Measurements from ENCODE around the gene PDSS1.

The PDSS1 gene

GRCh38 chr10:26700884-26701630, 3.6 kb downstream of the PDSS1 start:
- H3K79me2 ChIP-seq (ENCODE audit: insufficient read depth, low read length), result peaks cover 55% of the 10 kb centered on the region

DNA sequence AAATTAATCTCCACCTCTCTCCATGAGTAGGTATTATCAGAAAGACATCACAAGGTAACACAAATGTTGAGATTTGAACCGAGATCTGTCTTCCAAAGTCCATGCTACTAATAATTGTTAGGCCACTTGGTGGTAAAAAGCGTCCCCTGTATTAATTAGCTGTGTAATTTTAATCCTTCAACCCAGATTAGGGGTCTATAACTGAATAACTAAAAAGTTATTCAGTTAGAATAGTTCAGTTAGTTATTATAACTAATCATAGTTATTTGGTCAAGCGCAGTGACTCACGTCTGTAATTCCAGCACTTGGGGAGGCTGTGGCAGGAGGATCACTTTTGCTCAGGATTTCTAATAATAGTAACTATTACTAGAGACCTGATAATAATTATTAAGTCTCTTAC, 5.6 kb downstream of the PDSS1 start:
- Histone ChIP-seq H3K9me3 (ENCODE audit: insufficient read depth, low read depth, low read length) (no peaks in the 10 kb centered on the region), H3K9ac (ENCODE audit: low read depth, low read length, poor library complexity, severe bottlenecking) (no peak overlapping the region), H3K4me1 (ENCODE audit: insufficient read depth, low read length, poor library complexity, severe bottlenecking) (peaks cover 16% of the 10 kb centered on the region), H4K20me1 (ENCODE audit: insufficient read depth, low read length, poor library complexity, severe bottlenecking) (peaks cover 19% of the 10 kb centered on the region), H2AFZ (ENCODE audit: low read length) (no peak overlapping the region), H3K36me3 (ENCODE audit: insufficient read depth, low read length) (peaks cover 27% of the 10 kb centered on the region; the same call in 1 of the 2 replicates), H3K79me2 (ENCODE audit: insufficient read depth, low read length) (peaks cover 49% of the 10 kb centered on the region), H3K4me2 (ENCODE audit: low read depth, low read length, poor library complexity, severe bottlenecking) (peak overlapping the region; percentile 51), H3F3A (ENCODE audit: low read depth) (no peaks in the 10 kb centered on the region), H3K4me3 (ENCODE audit: low read length, poor library complexity, severe bottlenecking) (no peak overlapping the region), H3K9me2 (replicated peaks; ENCODE audit: low read depth, low read length) (no peaks in the 10 kb centered on the region), H3K27me3 (ENCODE audit: insufficient read depth, low read length, poor library complexity, severe bottlenecking) (no peaks in the 10 kb centered on the region)
- no peak for TF ChIP-seq EZH2phosphoT487 (IDR thresholded peaks at IDR 0.05; ENCODE audit: borderline replicate concordance)
- TF ChIP-seq CTCF (conservative IDR thresholded peaks at IDR 0.05; ENCODE audit: low read length), result no peak

More at GRCh38 chr10:26700884-26701630, 3.6 kb downstream of the PDSS1 start:
- H3K9me3 ChIP-seq (ENCODE audit: insufficient read depth, low read depth, low read length), result no peaks in the 10 kb centered on the region
- H3K36me3 ChIP-seq (ENCODE audit: insufficient read depth, low read length), result peaks cover 6% of the 10 kb centered on the region; the same call in 1 of the 2 replicates
- no peak for TF ChIP-seq EZH2phosphoT487 (IDR thresholded peaks at IDR 0.05; ENCODE audit: borderline replicate concordance)
- H3F3A ChIP-seq (ENCODE audit: low read depth), result no peaks in the 10 kb centered on the region
- H3K9me2 ChIP-seq (replicated peaks; ENCODE audit: low read depth, low read length), result no peaks in the 10 kb centered on the region
- H3K4me3 ChIP-seq (ENCODE audit: low read length, poor library complexity, severe bottlenecking), result peak overlapping the region; percentile 24
- no peak overlapping the region for H2AFZ ChIP-seq (ENCODE audit: low read length)
- no peak overlapping the region for H3K9ac ChIP-seq (ENCODE audit: low read depth, low read length, poor library complexity, severe bottlenecking)
- H3K4me1 ChIP-seq (ENCODE audit: insufficient read depth, low read length, poor library complexity, severe bottlenecking), result peaks cover 23% of the 10 kb centered on the region
- H3K27me3 ChIP-seq (ENCODE audit: insufficient read depth, low read length, poor library complexity, severe bottlenecking), result no peaks in the 10 kb centered on the region
- H4K20me1 ChIP-seq (ENCODE audit: insufficient read depth, low read length, poor library complexity, severe bottlenecking), result peaks cover 22% of the 10 kb centered on the region
- H3K4me2 ChIP-seq (ENCODE audit: low read depth, low read length, poor library complexity, severe bottlenecking), result peak overlapping the region; percentile 51

DNA sequence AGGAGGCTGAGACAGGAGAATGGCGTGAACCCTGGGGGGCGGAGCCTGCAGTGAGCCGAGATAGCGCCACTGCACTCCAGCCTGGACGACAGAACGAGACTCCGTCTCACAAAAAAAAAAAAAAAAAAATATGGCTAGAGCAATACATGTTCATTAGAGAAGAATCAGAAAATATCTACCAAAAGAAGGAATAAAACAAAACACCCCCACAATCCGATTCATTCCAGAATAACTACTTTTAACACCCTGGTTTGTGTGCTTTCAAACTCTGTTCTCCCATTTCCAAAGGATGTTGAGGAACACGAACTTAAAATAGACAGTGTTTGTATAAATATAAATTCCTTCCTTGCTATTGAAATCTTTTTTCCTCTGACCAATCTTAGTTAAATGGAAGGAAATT, 6.5 kb downstream of the PDSS1 start:
- no peak for TF ChIP-seq EZH2phosphoT487 (IDR thresholded peaks at IDR 0.05; ENCODE audit: borderline replicate concordance)
- TF ChIP-seq CTCF (conservative IDR thresholded peaks at IDR 0.05; ENCODE audit: low read length), result no peak
- Histone ChIP-seq H3K4me3 (ENCODE audit: low read length, poor library complexity, severe bottlenecking) (no peak overlapping the region), H3K4me1 (ENCODE audit: insufficient read depth, low read length, poor library complexity, severe bottlenecking) (peaks cover 10% of the 10 kb centered on the region), H3K9ac (ENCODE audit: low read depth, low read length, poor library complexity, severe bottlenecking) (no peak overlapping the region), H2AFZ (ENCODE audit: low read length) (no peak overlapping the region), H3K79me2 (ENCODE audit: insufficient read depth, low read length) (peaks cover 40% of the 10 kb centered on the region), H4K20me1 (ENCODE audit: insufficient read depth, low read length, poor library complexity, severe bottlenecking) (peaks cover 11% of the 10 kb centered on the region), H3K9me3 (ENCODE audit: insufficient read depth, low read depth, low read length) (no peaks in the 10 kb centered on the region), H3K27me3 (ENCODE audit: insufficient read depth, low read length, poor library complexity, severe bottlenecking) (no peaks in the 10 kb centered on the region), H3K4me2 (ENCODE audit: low read depth, low read length, poor library complexity, severe bottlenecking) (no peak overlapping the region), H3K36me3 (ENCODE audit: insufficient read depth, low read length) (peaks cover 32% of the 10 kb centered on the region; the same call in 1 of the 2 replicates), H3F3A (ENCODE audit: low read depth) (no peaks in the 10 kb centered on the region), H3K9me2 (replicated peaks; ENCODE audit: low read depth, low read length) (no peaks in the 10 kb centered on the region)
